Retinal pigment epithelial cell (primary cell): ENCODE results near the gene HNRNPC.

Source experiments
- DNase-seq: peaks from one replicate; pipeline ENCODE4 v3.0.0-alpha.2; 2010; ENCODE audit warnings: low read depth
- H3K4me3 ChIP-seq: 2 replicates; pipeline ENCODE4 v1.5.1; 2011; ENCODE audit warnings: mild to moderate bottlenecking, low read length, control low read depth, moderate library complexity
- TF ChIP-seq, protein P1 (sequence below): conservative IDR thresholded peaks from 2 replicates; pipeline ENCODE4 v1.5.1; 2011; ENCODE audit warnings: low read depth, low read length, control low read depth, inconsistent platforms

The HNRNPC gene

DNA sequence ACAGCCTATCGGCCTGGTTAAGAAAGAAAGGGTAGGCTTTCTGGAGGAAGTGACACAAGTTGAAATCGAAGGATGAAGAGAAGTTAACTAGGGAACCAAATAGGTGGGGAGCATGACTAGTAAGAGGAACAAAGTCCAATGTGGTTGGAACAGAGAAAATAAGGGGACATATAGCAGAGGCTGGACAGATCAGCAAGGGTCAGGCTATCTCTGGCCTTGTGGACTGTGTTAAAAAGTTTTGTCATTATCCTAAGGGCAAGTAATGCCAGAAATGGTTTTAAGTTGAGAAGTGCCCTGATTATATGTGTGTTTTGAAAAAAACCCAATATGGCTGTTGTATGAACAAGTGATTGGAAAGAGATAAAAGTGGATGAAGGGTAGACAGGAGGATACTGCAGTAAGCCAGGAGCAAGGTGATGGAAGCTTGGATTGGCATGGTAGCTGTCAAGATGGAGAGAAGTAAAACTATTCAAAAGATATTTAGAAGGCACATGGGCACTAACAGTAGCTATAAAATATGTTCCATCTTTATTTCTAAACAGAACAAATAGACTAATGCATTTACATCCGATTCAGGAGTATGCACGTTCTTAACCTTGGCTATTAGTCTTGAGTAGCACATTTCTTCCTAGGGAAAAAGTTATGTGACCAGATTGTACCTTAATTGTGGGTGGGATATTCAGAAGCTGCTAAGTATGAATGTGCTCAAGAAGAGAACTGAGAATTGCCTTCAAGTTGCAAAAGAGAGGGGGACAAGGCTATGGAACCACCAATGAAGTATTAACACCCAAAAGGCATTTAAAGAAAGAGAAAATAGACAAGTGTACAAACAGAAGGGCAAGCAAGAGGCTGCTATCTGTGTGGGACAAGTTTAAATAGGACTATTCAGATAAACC lies 66.5 kb downstream of the HNRNPC start:
- H3K4me3 ChIP-seq = no peak overlapping the region
- TF ChIP-seq, protein P1, sequence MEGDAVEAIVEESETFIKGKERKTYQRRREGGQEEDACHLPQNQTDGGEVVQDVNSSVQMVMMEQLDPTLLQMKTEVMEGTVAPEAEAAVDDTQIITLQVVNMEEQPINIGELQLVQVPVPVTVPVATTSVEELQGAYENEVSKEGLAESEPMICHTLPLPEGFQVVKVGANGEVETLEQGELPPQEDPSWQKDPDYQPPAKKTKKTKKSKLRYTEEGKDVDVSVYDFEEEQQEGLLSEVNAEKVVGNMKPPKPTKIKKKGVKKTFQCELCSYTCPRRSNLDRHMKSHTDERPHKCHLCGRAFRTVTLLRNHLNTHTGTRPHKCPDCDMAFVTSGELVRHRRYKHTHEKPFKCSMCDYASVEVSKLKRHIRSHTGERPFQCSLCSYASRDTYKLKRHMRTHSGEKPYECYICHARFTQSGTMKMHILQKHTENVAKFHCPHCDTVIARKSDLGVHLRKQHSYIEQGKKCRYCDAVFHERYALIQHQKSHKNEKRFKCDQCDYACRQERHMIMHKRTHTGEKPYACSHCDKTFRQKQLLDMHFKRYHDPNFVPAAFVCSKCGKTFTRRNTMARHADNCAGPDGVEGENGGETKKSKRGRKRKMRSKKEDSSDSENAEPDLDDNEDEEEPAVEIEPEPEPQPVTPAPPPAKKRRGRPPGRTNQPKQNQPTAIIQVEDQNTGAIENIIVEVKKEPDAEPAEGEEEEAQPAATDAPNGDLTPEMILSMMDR = no peak
- DNase-seq = no peak

DNA sequence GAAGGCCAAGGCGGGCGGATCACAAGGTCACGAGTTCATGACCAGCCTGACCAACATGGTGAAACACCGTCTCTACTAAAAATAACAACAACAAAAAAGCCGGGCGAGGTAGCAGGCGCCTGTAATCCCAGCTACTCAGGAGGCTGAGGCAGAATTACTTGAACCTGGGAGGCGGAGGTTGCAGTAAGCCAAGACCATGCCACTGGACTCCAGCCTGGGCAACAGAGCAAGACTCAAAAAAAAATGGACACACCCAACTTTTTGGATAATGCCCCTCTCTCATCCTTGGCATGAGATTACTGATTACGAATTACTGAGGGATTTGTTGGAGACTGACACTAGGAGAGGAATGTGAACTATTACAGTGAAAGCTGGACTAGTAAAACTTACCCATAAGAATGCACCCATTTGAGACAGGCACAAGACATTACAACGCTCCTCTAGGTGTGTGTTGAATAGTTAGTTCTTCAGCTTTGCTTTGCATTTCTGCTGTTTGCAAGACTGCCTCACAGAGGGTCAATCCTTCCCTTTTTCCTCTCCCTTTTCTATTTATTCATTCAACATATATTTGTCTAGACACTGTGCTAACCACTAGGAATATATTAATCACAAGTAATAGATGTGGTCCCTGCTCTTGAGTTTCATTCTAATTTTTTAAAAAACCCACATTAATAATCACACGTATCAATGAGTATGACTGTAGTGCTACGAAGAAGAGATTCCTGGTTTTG lies 67.3 kb downstream of the HNRNPC start:
- no peak for DNase-seq
- TF ChIP-seq, protein P1 = no peak
- H3K4me3 ChIP-seq = no peak overlapping the region

DNA sequence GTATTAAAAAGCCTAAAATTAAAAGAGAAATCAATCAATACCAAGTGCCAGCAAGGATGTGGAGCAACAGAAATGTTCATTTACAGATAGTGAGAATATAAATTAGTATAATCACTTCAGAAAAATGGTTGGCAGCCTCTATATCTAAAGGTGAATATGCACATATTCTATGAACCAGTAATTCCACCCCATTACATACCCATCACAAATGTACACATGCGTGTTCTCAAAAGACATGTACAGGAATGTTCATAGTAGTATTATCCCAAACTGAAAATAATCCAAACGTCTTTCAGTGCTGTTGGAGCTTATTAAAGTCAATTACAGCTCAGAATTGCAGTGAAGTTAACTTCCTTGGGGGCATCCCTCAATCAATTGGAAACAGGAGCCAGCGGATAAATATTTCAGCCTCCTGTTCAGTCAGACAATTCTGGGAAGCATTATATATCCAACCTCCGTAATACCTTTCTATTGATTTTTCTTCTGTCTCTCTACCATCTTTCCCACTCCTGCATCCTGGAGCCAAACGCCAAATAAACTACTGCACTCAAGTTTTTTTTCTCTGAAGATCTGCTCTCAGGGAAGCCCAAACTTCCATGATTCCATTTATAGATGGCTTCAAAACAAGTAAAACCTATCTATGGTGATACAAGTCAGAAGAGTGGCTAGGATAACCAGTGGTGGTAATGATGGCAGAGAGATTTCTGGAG lies 68.3 kb downstream of the HNRNPC start:
- TF ChIP-seq, protein P1 = no peak
- no peak overlapping the region for H3K4me3 ChIP-seq
- no peak for DNase-seq

DNA sequence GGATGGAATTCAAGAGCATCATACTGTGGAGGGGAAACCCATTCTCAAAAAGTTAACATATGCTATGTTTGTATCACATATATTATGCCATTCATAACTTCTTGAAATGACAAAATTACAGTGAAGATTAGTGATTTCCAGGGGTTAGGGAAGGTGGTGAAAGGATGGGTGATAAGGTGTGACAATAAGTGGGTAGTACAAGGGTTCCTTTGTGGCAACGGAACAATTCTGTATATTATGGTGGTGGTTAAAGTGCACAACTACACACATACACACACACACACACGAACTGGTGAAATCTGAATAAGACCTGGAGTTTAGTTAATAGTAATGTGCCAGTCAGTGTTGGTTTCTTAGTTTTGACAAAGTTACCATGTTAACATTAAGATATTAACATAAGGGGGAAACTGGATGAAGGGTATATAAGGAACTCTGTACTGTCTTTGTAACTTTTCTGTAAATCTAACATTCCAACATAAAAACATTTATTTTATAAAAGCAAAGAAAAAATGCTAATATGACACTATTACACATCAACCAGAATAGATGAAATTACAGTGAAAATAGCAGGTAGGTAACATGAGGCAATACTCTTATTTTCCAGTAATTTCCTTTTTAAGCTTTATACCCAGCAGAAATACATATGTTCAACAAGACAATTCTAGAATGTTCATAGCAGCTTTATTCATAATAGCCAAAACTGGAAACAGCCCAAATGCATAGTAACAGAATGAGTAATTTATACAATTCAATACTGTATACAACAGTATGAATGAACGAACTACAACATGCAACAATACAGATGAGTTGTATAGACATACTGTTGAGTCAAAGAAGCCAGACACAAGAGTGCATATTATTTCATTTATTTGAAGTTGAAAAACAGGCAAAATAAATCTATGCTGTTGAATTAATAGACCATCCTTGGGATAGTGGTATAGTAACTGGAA lies 69.4 kb downstream of the HNRNPC start:
- TF ChIP-seq, protein P1 = no peak
- no peak overlapping the region for H3K4me3 ChIP-seq
- no peak for DNase-seq

DNA sequence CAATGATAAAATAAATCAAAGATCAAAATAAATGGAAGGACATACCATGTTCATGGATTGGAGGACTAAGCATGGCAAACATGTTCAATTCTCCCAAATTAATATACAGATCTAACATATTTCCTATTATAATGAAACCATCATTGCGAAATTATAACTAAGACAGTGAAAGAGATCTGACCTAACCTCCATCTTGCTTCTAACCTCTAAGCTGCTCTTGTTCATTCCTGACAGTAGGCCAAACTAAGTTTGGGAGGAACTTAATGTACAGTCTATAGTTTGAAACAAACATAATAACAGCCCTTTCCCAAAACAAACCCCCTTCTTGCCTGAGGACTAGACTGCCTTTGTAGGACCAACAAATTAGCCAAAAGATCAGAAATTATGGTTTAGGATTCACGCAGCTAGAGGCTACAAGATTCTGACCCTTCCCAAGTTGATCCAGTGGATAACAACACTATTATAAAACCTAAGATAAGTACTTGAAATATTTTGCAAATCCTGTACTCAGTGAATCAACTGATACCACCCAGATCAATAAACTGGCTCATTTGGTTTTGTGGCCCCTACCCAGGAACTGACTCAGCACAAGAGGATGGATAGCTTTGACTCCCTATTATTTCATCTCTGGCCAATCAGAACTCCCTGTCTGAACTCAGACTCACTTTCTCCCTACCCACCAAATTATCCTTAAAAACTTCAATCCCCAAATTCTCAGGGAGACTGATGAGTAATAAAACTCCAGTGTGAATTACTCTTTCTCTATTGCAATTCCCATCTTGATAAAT lies 71.6 kb downstream of the HNRNPC start:
- H3K4me3 ChIP-seq = no peak overlapping the region
- no peak for DNase-seq
- TF ChIP-seq, protein P1 = no peak

DNA sequence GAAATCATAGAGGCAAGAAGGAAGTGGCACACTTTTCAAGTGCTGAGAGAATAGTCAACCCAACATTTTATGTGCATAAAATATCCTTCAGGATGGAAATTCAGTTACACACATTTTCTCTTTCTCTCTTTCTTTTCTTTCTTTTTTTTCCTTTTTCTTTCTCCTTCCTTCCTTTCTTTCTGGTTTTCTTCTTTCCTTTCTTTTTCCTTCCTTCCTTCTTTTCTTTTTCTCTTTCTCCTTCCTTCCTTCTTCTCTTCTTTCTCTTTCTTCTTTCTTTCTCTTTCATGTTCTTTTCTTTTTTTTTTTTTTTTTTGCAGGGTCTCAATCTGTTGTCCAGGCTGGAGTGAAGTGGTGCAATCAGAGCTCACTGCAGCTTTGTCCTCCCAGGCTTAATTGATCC lies 74.6 kb downstream of the HNRNPC start:
- TF ChIP-seq, protein P1 = no peak
- DNase-seq = no peak
- H3K4me3 ChIP-seq = no peak overlapping the region
